ENCODE measurements around the gene NNMT.

NNMT gene

DNA sequence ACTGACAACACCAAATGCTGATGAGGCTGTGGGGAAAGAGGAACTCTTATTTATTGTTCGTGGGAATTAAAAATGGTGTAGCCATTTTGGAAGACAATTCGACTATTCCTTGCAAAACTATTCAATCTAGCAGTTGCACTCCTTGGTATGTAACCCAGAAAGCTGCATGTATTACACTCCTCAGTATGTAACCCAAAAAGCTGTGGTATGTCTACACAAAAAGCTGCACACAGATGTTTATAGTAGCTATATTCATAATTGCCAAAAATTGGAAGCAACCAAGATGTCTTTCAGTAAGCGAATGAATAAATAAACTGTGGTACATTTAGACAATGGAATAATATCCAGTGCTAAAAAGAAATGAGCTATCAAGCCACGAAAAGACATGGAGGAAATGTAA, 4.9 kb downstream of the NNMT start:
- Histone ChIP-seq H3K4me3 (ENCODE audit: low read depth, low read length) (no peak overlapping the region), H3K36me3 (no peaks in the 10 kb centered on the region), H3K27ac (no peak overlapping the region), H3K9me3 (ENCODE audit: severe bottlenecking) (no peaks in the 10 kb centered on the region), H3K27me3 (ENCODE audit: insufficient read depth, low read depth, severe bottlenecking) (no peaks in the 10 kb centered on the region)
- no peak for DNase-seq
- TF ChIP-seq, protein P1, sequence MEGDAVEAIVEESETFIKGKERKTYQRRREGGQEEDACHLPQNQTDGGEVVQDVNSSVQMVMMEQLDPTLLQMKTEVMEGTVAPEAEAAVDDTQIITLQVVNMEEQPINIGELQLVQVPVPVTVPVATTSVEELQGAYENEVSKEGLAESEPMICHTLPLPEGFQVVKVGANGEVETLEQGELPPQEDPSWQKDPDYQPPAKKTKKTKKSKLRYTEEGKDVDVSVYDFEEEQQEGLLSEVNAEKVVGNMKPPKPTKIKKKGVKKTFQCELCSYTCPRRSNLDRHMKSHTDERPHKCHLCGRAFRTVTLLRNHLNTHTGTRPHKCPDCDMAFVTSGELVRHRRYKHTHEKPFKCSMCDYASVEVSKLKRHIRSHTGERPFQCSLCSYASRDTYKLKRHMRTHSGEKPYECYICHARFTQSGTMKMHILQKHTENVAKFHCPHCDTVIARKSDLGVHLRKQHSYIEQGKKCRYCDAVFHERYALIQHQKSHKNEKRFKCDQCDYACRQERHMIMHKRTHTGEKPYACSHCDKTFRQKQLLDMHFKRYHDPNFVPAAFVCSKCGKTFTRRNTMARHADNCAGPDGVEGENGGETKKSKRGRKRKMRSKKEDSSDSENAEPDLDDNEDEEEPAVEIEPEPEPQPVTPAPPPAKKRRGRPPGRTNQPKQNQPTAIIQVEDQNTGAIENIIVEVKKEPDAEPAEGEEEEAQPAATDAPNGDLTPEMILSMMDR (IDR thresholded peaks at IDR 0.05; ENCODE audit: low read depth, low read length): no peak

GRCh38 chr11:114301927-114302326, 5.7 kb downstream of the NNMT start:
- H3K36me3 ChIP-seq: no peaks in the 10 kb centered on the region
- TF ChIP-seq, protein P1 (IDR thresholded peaks at IDR 0.05; ENCODE audit: low read depth, low read length): no peak

DNA sequence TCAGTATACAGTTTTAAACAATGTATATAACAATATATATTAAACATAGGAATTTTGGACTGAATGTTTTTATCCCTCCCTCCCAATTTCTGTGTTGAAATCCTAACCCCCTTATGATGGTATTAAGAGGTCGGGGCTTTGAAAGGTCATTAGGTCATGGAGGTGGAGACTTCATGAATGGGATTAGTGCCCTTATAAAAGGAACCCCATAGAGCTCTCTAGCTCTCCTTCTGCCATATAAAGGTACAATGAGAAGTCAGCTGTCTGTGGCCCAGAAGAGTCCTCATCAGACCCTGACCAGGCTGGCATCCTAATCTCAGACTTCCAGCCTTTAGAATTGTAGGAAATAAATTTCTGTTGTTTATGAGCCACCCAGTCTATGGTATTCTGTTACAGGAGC, 6.5 kb downstream of the NNMT start:
- Histone ChIP-seq H3K27me3 (ENCODE audit: insufficient read depth, low read depth, severe bottlenecking) (no peaks in the 10 kb centered on the region), H3K36me3 (no peaks in the 10 kb centered on the region), H3K27ac (no peak overlapping the region), H3K4me3 (ENCODE audit: low read depth, low read length) (no peak overlapping the region), H3K9me3 (ENCODE audit: severe bottlenecking) (no peaks in the 10 kb centered on the region)
- no peak for DNase-seq
- TF ChIP-seq, protein P1 (IDR thresholded peaks at IDR 0.05; ENCODE audit: low read depth, low read length): no peak

More at GRCh38 chr11:114301927-114302326, 5.7 kb downstream of the NNMT start:
- no peak for DNase-seq
- Histone ChIP-seq H3K27ac (no peak overlapping the region), H3K27me3 (ENCODE audit: insufficient read depth, low read depth, severe bottlenecking) (no peaks in the 10 kb centered on the region), H3K4me3 (ENCODE audit: low read depth, low read length) (no peak overlapping the region), H3K9me3 (ENCODE audit: severe bottlenecking) (no peaks in the 10 kb centered on the region)

DNA sequence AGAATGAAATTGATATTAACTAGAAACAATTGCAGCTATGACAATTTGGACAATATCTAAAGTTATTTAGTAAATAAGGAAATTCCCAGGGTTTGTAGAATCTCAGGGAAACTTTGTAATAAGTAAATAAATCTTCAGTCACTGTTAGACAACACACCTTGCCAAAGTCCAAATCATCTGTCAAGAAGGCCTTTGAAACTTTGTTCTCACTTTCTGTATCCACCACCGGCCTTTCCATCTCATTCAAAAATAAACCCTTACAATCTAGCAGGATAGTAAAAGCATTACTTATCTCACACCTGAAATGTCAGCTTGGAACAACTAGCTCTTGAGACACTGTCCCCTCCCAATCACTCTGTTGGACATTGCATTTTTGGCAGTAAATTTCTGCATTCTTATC, 7.9 kb downstream of the NNMT start:
- Histone ChIP-seq H3K36me3 (no peaks in the 10 kb centered on the region), H3K27me3 (ENCODE audit: insufficient read depth, low read depth, severe bottlenecking) (no peaks in the 10 kb centered on the region), H3K27ac (no peak overlapping the region), H3K9me3 (ENCODE audit: severe bottlenecking) (no peaks in the 10 kb centered on the region), H3K4me3 (ENCODE audit: low read depth, low read length) (no peak overlapping the region)
- TF ChIP-seq, protein P1 (IDR thresholded peaks at IDR 0.05; ENCODE audit: low read depth, low read length): no peak
- DNase-seq: no peak

DNA sequence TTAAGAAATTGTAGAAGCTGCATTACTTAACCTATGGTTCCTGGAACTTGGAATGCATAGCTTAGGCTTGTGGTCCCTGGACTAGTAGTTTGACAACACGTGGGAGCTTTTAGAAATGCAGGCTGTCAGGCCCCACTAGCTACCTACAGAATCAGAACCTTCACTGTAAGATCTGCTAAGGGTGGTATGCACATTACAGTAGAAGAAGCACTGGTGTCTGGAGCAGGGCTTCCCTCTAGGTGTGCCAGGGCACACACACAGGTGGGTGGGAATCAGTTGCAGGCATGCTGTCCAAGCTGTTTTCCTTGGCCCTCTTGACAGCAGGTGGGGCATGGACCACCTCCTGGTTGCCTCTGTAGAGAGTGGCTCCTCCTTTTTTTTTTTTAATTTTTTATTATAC, 8.8 kb downstream of the NNMT start:
- H3K27me3 ChIP-seq (ENCODE audit: insufficient read depth, low read depth, severe bottlenecking): no peaks in the 10 kb centered on the region
- TF ChIP-seq, protein P1 (IDR thresholded peaks at IDR 0.05; ENCODE audit: low read depth, low read length): no peak
- no peaks in the 10 kb centered on the region for H3K36me3 ChIP-seq
- H3K4me3 ChIP-seq (ENCODE audit: low read depth, low read length): no peak overlapping the region
- H3K9me3 ChIP-seq (ENCODE audit: severe bottlenecking): no peaks in the 10 kb centered on the region
- H3K27ac ChIP-seq: no peak overlapping the region
- DNase-seq: no peak

DNA sequence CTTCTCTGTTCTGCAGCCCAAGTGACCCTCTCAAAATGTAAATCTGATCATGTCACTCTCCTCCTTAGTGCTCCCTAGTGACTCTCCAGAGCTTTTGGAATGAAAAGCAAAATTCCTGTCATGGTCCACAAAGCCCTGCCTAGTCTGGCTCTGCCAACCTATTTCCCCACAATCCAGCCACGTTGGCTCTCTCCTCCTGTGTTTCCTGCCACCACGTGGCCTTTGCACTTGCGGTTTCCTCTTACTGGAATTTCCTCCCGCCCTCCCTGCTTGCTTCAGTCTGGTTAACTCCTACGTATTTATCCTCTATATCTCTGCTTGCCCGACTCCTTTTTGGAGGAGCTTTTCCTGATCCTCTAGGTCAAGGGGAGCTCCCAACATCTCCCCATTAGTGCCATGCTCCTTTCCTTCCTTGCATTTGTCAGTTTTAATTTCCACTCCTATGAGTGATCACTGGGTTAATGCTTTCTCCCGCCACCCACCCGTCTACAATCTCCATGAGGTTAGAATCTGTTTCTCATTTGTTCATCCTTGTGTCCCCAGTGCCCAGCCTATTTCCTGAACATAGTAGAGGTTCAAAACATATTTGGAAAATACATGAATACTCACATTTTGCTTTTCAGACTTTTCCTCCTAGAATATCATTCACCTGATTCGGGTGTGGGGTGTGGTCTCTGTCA, 11.5 kb downstream of the NNMT start:
- no peak overlapping the region for H3K27ac ChIP-seq
- TF ChIP-seq, protein P1 (IDR thresholded peaks at IDR 0.05; ENCODE audit: low read depth, low read length): no peak
- DNase-seq: no peak
- no peak overlapping the region for H3K4me3 ChIP-seq (ENCODE audit: low read depth, low read length)
- H3K9me3 ChIP-seq (ENCODE audit: severe bottlenecking): no peaks in the 10 kb centered on the region
- no peaks in the 10 kb centered on the region for H3K36me3 ChIP-seq
- no peaks in the 10 kb centered on the region for H3K27me3 ChIP-seq (ENCODE audit: insufficient read depth, low read depth, severe bottlenecking)

All from WERI-Rb-1 (cell line).